Mucosa of stomach (tissue), 1 donor: ENCODE results near the gene MLXIP.

Experiments
- H3K27me3 ChIP-seq: one replicate; pipeline ENCODE4 v1.7.0; 2013; ENCODE audit warnings: mild to moderate bottlenecking, low read length; ENCODE audit not compliant: control insufficient read depth, insufficient read depth
- H3K36me3 ChIP-seq: one replicate; pipeline ENCODE4 v1.7.0; 2013; ENCODE audit warnings: low read length; ENCODE audit not compliant: control insufficient read depth, insufficient read depth
- H3K4me1 ChIP-seq: one replicate; pipeline ENCODE4 v1.7.0; 2013; ENCODE audit warnings: mild to moderate bottlenecking, low read length; ENCODE audit not compliant: control insufficient read depth, insufficient read depth
- H3K4me3 ChIP-seq: one replicate; pipeline ENCODE4 v1.7.0; 2013; ENCODE audit warnings: low read length
- H3K9ac ChIP-seq: one replicate; pipeline ENCODE4 v1.7.0; 2013; ENCODE audit warnings: mild to moderate bottlenecking, low read length, moderate library complexity
- H3K9me3 ChIP-seq: one replicate; pipeline ENCODE4 v1.7.0; 2013; ENCODE audit warnings: mild to moderate bottlenecking, low read length, moderate library complexity; ENCODE audit not compliant: control insufficient read depth
- donor health status: Pancreatic carcinoma.

MLXIP gene

GRCh38 chr12:122072031-122072970, 6.3 kb upstream of the MLXIP start:
- no peaks in the 10 kb centered on the region for H3K27me3 ChIP-seq
- H3K36me3 ChIP-seq, result no peaks in the 10 kb centered on the region
- peaks cover 22% of the 10 kb centered on the region for H3K4me1 ChIP-seq
- no peak overlapping the region for H3K9ac ChIP-seq
- H3K4me3 ChIP-seq, result no peak overlapping the region
- H3K9me3 ChIP-seq, result no peaks in the 10 kb centered on the region

DNA sequence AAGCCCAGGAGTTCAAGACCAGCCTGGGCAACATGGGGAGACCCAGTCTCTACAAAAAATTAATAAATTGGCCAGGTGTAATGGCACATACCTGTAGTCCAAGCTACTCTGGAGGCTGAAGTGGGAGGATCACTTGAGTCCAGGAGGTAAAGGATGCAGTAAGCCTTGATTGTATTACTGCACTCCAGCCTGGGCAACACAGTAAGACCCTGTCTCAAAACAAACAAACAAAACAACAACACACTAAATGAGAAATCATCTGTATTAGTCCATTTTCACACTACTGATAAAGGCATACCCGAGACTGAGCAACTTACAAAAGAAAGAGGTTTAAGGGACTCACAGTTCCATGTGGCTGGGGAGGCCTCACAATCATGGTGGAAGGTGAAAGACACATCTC, 4.7 kb upstream of the MLXIP start:
- H3K4me1 ChIP-seq, result peaks cover 17% of the 10 kb centered on the region
- H3K36me3 ChIP-seq, result no peaks in the 10 kb centered on the region
- H3K9me3 ChIP-seq, result no peaks in the 10 kb centered on the region
- no peaks in the 10 kb centered on the region for H3K27me3 ChIP-seq
- H3K4me3 ChIP-seq, result no peak overlapping the region
- H3K9ac ChIP-seq, result no peak overlapping the region

- H3K9me3 ChIP-seq, result no peaks in the 10 kb centered on the region
- no peaks in the 10 kb centered on the region for H3K27me3 ChIP-seq
- peaks cover 29% of the 10 kb centered on the region for H3K4me1 ChIP-seq
- no peak overlapping the region for H3K4me3 ChIP-seq
- no peaks in the 10 kb centered on the region for H3K36me3 ChIP-seq
- no peak overlapping the region for H3K9ac ChIP-seq
Measured at GRCh38 chr12:122076743-122077495, 1.6 kb upstream of the MLXIP start.

DNA sequence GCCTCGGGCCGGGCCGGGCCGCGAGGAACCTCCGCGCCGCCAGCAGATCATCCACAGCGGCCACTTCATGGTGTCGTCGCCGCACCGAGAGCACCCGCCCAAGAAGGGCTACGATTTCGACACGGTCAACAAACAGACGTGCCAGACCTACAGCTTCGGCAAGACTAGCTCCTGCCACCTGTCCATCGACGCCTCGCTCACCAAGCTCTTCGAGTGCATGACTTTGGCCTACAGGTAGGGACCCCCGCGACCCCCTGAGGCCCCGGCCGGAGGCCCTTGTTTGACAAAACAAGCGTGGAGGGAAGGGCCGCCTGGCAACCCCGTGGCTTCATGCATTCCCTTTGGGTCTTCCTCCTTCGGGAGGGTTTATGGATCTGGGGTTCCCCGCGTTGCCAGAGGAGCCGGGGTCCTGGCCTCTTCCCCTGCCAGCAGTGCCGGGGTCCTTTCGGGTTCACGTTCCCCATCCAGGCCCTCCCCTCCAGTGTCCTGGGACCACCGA, 526 bp downstream of the MLXIP start:
- Histone ChIP-seq H3K36me3 (no peaks in the 10 kb centered on the region), H3K9me3 (no peaks in the 10 kb centered on the region), H3K27me3 (no peaks in the 10 kb centered on the region), H3K9ac (peak overlapping the region; percentile 91), H3K4me3 (peak overlapping the region; percentile 98), H3K4me1 (peaks cover 32% of the 10 kb centered on the region)

DNA sequence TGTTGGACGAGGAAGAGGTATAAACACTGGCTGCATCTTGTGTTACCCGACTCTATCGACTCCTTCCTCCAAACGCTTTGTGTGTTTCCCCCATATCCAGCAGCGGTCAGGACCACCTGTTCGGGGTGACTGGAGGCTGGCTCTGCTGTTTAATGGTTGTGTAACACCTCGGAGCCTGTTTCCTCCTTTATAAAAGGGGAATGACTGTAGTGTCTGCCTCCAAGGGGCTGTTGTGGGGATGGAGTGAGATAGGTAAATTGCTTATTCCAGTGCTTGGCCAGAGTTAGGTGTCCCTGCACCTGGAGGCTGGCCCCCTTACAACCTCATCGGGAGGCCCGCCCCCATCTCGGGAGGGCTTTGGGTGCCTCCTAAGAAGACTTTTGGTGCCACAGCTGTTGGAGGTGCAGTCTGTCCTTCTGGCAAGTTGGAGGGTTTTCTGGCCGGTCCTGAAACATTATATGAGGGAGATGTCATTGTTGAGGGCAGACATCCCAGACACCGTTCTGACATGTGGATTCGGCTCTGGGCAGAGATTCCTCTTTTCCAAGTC, 1.1 kb downstream of the MLXIP start:
- Histone ChIP-seq H3K4me3 (peak overlapping the region; percentile 98), H3K27me3 (no peaks in the 10 kb centered on the region), H3K36me3 (no peaks in the 10 kb centered on the region), H3K9me3 (no peaks in the 10 kb centered on the region), H3K9ac (peak overlapping the region; percentile 91), H3K4me1 (peaks cover 32% of the 10 kb centered on the region)

DNA sequence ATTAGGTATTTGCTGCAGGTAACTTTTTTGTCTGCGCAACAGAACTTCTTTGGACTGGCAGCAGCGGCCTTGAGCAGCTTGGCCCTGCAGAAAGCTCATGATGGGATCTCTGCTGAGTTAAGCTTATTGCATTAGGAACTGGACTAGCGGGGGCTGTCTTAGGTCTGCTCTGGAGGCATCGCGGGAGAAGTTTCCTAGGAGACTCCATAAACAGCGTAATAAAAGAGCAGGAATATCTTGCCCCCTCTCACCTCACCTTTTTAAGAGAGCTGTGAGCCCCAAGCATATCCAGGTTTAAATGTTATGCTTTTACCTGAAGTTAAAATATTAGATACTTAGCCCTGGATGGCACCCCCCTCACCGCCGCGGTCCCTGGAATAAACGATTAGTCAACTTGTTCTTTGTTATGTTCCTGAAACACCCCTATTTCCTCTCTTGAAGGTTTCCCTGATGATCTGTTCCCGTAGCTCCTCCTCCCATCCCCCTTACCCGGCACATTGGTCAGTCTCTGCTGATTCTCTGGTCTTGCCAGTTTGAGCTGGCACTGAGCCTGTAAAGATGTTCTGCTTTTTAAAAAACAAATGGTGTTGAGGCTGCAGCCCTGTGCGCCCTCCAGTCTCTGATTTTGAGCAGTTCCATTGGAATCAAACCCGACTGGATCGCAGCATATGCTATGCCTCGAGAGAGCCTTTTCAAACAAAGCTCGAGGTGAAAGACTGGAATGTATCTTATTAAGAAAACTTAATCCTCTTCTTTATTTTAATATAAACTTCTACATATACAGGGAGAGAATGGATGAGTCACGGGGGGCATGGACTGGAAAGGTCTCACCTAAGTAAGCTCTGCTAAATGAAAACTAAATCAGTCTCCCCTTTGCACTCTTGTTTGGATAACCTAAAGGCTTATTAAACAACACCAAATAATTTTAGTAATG, 1.9 kb downstream of the MLXIP start:
- Histone ChIP-seq H3K9me3 (no peaks in the 10 kb centered on the region), H3K4me3 (peak overlapping the region; percentile 98), H3K9ac (peak overlapping the region; percentile 91), H3K4me1 (peaks cover 32% of the 10 kb centered on the region), H3K36me3 (no peaks in the 10 kb centered on the region), H3K27me3 (no peaks in the 10 kb centered on the region)

GRCh38 chr12:122081083-122081696, 2.6 kb downstream of the MLXIP start:
- Histone ChIP-seq H3K36me3 (no peaks in the 10 kb centered on the region), H3K9me3 (no peaks in the 10 kb centered on the region), H3K4me3 (no peak overlapping the region), H3K4me1 (peaks cover 32% of the 10 kb centered on the region), H3K9ac (peak overlapping the region; percentile 36), H3K27me3 (no peaks in the 10 kb centered on the region)

DNA sequence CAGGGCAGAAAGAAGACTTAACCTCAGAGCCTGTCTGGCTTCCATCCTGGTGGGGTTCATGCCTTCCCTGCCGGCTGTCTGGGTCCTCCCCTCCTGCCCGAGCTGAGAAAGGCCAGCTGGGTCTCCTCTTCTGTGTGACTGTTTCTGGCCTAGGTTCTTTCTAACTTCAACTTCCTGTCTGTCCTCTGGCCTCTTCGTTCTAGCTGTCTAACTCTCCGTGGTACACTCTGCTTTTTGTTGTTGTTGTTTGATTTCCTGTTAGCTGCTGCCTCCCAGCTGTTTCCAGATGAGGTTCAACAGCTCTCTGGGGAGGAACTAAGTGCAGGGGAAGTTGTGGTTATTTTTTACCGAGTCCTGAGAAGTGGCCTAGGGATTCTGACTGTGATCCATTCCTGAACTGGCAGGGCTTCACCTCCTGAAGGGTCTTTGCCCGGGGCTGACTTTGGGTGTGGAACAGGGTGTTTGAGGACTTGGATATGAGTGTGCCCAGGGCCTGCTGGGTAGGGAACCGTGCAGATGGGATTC, 3.2 kb downstream of the MLXIP start:
- no peak overlapping the region for H3K4me3 ChIP-seq
- peaks cover 35% of the 10 kb centered on the region for H3K4me1 ChIP-seq
- no peaks in the 10 kb centered on the region for H3K27me3 ChIP-seq
- H3K9ac ChIP-seq, result peak overlapping the region; percentile 36
- H3K9me3 ChIP-seq, result no peaks in the 10 kb centered on the region
- no peaks in the 10 kb centered on the region for H3K36me3 ChIP-seq

GRCh38 chr12:122082621-122083356, 4.2 kb downstream of the MLXIP start:
- H3K27me3 ChIP-seq, result no peaks in the 10 kb centered on the region
- no peaks in the 10 kb centered on the region for H3K9me3 ChIP-seq
- H3K36me3 ChIP-seq, result no peaks in the 10 kb centered on the region
- H3K9ac ChIP-seq, result no peak overlapping the region
- peaks cover 38% of the 10 kb centered on the region for H3K4me1 ChIP-seq
- H3K4me3 ChIP-seq, result no peak overlapping the region

GRCh38 chr12:122084857-122085405, 6.4 kb downstream of the MLXIP start:
- Histone ChIP-seq H3K36me3 (no peaks in the 10 kb centered on the region), H3K9me3 (no peaks in the 10 kb centered on the region), H3K9ac (no peak overlapping the region), H3K4me3 (no peak overlapping the region), H3K4me1 (peaks cover 56% of the 10 kb centered on the region), H3K27me3 (no peaks in the 10 kb centered on the region)
